Measurements from ENCODE around the gene UBXN10. TPM values are rescaled to one million over a fixed set of nuclear protein-coding genes. Genes with fewer than 3 reads are reported as not detected.

The UBXN10 gene
- total and polyA plus RNA-seq, 2 of the 13 experiments (the other 11 are each of a cell fraction or from before 2014, with no cell fraction given) = 0.04 to 0.05 TPM

GRCh38 chr1:20194224-20194623, 8.3 kb downstream of the UBXN10 start:
- Histone ChIP-seq H3K9me3 (ENCODE audit: low read length) (no peaks in the 10 kb centered on the region), H4K20me1 (ENCODE audit: insufficient read depth, low read length) (no peaks in the 10 kb centered on the region), H3K27me3 (ENCODE audit: control insufficient read depth in 1 of 2, insufficient read depth in 2 of 2, low read length in 2 of 2) (peaks cover 0 to 28% of the 10 kb centered on the region in 2 experiments; a peak in 4 of 5 replicates), H3K4me1 (ENCODE audit: insufficient read depth, low read length) (peaks cover 5% of the 10 kb centered on the region; the same call in 1 of the 2 replicates), H2AFZ (ENCODE audit: low read length) (no peak overlapping the region), H3K4me2 (ENCODE audit: low read depth, low read length) (no peak overlapping the region), H3K27ac (ENCODE audit: extremely low read length, insufficient read depth, low read length) (no peak overlapping the region), H3K79me2 (ENCODE audit: insufficient read depth, low read length) (no peaks in the 10 kb centered on the region), H3K4me3 (replicated peaks in 1 of 3; ENCODE audit: insufficient read depth in 1 of 3, low read depth in 2 of 3, low read length in 3 of 3) (no peak overlapping the region), H3K9ac (ENCODE audit: insufficient read depth, low read depth, low read length) (no peak overlapping the region), H3K36me3 (replicated peaks in 1 of 2; ENCODE audit: control insufficient read depth in 1 of 2, insufficient read depth in 2 of 2, low read length in 2 of 2) (no peaks in the 10 kb centered on the region)
- ATAC-seq = no peak
- POLR2A ChIA-PET = no interaction called here
- no TSS peak for BruUV-seq (replicated peaks)
- intact Hi-C loops (cut with micrococcal nuclease; ENCODE audit: unreplicated experiment) (no loop called here), in situ Hi-C loops (cut with HindIII; ENCODE audit: extremely low pct_ligation_motif_present, low pct_unique_long_range_greater_than_20kb) (loop anchor here (10.0 kb wide), 1 partner anchor 219 kb away; the partner anchor contains the start of gene PLA2G2A)
- 24% methylated on average over 2 of the region's 2 CpGs for WGBS (ENCODE audit: low lambda C conversion rate)
- no peak for FAIRE-seq
- CTCF ChIA-PET (ENCODE audit: low intra/inter-chr PET ratio, low total read pairs) = interaction anchor here (1.5 to 2.1 kb wide), 2 partner anchors 220 to 276 kb away, joined by 11 to 32 read pairs; no protein-coding TSS in a partner anchor
- TF ChIP-seq HINFP (CRISPR knock-in tag; IDR thresholded peaks at IDR 0.05; ENCODE audit: low read depth) (no peak), IRF2 (CRISPR knock-in tag; IDR thresholded peaks at IDR 0.05) (no peak), ZNF879 (CRISPR knock-in tag; IDR thresholded peaks at IDR 0.05) (no peak), SRSF4 (IDR thresholded peaks at IDR 0.05; ENCODE audit: low read depth, low read length, poor library complexity, severe bottlenecking) (no peak), HES4 (CRISPR knock-in tag; IDR thresholded peaks at IDR 0.05; ENCODE audit: borderline replicate concordance) (no peak), ZNF430 (CRISPR knock-in tag; IDR thresholded peaks at IDR 0.05) (no peak), CAMTA2 (CRISPR knock-in tag; IDR thresholded peaks at IDR 0.05; ENCODE audit: borderline replicate concordance) (no peak), ZNF205 (CRISPR knock-in tag; IDR thresholded peaks at IDR 0.05) (no peak), ZNF574 (CRISPR knock-in tag; IDR thresholded peaks at IDR 0.05) (no peak), TGIF2 (CRISPR knock-in tag; IDR thresholded peaks at IDR 0.05) (no peak), THAP8 (CRISPR knock-in tag; IDR thresholded peaks at IDR 0.05; ENCODE audit: borderline replicate concordance) (no peak), TEF (CRISPR knock-in tag; IDR thresholded peaks at IDR 0.05) (no peak), ZNF234 (CRISPR knock-in tag; conservative IDR thresholded peaks at IDR 0.05) (no peak), SSRP1 (CRISPR knock-in tag; IDR thresholded peaks at IDR 0.05) (no peak), REXO4 (CRISPR knock-in tag; IDR thresholded peaks at IDR 0.05; ENCODE audit: borderline replicate concordance) (no peak)
- no peak for DNase-seq (ENCODE audit: low spot score)
